GM13977 (cell line): ENCODE measurements around the gene FSTL4.

ENCODE experiments used
- DNase-seq: peaks from one replicate; pipeline ENCODE4 v3.0.0; 2012; ENCODE audit warnings: low spot score
- in situ Hi-C: fragments of 300-500 bp; cut with MboI; formaldehyde crosslinking; loops from one replicate; pipeline ENCODE4 v1.12.0; 2022; ENCODE audit warnings: low sequenced_read_pairs, low pct_unique_long_range_greater_than_20kb, mixed read lengths, inconsistent platforms; ENCODE audit not compliant: unreplicated experiment
- TF ChIP-seq, protein P1 (sequence below): IDR thresholded peaks from 2 replicates; pipeline ENCODE4 v1.5.1; 2012; ENCODE audit warnings: mild to moderate bottlenecking, control low read depth; ENCODE audit not compliant: insufficient read depth; ENCODE audit errors: extremely low read depth, missing control alignments

The FSTL4 gene

DNA sequence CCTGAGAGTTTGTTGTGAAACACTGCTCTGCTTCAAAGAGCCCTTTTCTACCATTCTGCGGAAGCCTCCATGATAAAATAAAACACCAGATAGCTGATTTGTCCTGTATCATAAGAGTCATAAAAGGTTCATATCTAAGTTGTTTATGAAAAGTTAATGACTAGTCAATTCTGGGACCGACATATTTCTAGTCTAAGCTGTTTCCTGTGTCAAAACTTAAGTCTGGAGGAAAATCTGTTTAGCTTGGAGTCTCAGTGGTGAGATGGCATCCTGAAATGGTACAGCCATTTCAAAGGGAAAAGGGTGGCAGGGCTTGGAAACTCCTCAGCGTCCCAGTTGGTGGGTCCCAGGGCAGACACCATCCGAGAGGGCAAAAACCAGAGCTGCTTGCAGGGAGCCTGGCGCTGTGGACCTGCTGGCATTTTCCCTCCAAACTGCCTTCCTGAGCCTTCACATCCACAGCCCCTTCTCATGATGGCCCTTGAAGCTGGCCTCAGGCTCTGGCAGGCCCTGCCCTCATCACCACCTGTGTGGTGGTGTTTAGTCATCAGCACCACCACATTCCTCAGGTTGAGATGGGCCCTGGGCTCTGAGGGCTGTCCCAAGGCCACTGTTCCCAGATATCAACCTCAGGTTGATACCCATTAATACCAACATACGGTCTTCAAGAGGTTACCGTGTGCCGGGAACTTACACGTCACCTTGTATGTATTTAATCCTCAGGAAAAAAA is 376.5 kb downstream of the FSTL4 start:
- no peak for DNase-seq
- in situ Hi-C loops = no loop called here
- TF ChIP-seq, protein P1, sequence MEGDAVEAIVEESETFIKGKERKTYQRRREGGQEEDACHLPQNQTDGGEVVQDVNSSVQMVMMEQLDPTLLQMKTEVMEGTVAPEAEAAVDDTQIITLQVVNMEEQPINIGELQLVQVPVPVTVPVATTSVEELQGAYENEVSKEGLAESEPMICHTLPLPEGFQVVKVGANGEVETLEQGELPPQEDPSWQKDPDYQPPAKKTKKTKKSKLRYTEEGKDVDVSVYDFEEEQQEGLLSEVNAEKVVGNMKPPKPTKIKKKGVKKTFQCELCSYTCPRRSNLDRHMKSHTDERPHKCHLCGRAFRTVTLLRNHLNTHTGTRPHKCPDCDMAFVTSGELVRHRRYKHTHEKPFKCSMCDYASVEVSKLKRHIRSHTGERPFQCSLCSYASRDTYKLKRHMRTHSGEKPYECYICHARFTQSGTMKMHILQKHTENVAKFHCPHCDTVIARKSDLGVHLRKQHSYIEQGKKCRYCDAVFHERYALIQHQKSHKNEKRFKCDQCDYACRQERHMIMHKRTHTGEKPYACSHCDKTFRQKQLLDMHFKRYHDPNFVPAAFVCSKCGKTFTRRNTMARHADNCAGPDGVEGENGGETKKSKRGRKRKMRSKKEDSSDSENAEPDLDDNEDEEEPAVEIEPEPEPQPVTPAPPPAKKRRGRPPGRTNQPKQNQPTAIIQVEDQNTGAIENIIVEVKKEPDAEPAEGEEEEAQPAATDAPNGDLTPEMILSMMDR = no peak

DNA sequence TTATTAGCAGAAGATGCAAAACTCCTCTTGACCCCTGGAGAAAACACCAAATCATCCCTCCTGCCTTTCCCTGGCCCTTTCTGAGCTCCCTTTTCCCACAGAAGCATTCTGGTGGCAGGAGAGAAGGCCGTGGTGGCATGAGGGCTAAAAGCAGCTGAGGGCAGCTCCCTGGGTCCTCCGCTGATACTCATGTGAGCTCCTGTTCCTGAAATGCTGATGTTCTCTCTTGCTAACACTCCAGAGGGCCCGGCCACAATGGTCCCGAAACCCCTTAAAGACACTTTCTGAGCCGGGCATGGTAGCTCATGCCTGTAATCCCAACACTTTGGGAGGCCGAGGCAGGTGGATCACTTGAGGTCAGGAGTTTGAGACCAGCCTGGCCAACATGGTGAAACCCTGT is 377.4 kb downstream of the FSTL4 start:
- no peak for DNase-seq
- TF ChIP-seq, protein P1 = no peak
- in situ Hi-C loops = no loop called here

DNA sequence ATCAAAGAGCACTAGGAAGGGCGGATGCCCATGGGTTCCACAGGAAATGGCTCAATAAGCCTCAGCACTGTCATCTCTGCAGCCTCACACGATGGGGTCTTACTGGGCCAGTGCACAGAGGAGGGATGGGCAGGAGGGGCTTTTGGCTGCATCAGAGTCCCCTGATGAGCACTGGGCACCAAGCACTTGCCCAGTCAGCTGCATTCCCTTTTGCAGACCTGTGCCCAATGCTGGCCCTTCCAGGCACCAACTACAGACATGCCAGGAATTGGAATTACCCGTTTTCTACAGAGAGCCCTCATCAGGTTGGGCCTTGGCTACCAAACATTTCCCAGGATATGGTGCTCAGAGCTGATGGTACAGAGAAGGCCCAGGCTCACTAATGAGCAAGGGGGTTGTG is 378.1 kb downstream of the FSTL4 start:
- TF ChIP-seq, protein P1 = no peak
- DNase-seq = no peak
- in situ Hi-C loops = no loop called here

DNA sequence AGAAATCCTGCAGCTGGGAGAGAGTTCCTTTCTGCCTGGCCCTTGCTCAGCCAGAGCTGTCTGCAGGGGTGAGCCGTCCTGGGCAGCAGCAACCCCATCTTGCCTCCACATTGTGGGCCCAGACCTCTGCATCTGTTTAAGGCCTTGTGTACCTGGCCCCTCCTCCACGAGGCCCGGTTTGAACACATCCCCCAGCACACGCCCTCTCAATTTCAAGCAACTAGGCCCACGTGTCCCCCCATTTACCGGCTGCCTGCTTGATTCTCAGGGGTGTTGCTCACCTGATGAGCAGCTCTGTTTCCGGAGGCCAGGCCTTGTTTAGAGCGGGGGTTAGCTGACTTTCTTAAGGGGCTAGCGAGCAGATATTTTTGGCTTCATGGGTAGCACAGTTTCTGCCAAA is 378.7 kb downstream of the FSTL4 start:
- TF ChIP-seq, protein P1 = no peak
- in situ Hi-C loops = no loop called here
- no peak for DNase-seq

DNA sequence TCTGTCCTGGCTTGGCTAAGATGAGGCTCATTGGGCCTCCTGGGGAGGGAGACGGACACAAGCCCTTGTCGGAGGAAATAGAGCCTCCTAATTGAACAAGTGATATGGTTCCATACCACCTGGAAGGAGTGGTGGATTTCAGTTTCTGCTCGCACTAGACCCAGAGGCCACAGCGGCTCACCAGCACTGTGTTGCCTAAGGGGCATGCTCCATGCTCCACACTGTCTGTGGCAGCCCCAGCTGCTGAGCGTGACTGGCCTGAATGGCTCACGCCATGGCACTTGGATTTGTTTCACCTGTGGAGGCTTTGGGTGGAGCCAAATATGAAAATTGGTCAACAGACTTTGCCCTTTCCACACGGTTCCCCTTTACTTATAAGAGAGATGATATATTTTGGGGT is 379.4 kb downstream of the FSTL4 start:
- in situ Hi-C loops = no loop called here
- no peak for DNase-seq
- TF ChIP-seq, protein P1 = no peak

DNA sequence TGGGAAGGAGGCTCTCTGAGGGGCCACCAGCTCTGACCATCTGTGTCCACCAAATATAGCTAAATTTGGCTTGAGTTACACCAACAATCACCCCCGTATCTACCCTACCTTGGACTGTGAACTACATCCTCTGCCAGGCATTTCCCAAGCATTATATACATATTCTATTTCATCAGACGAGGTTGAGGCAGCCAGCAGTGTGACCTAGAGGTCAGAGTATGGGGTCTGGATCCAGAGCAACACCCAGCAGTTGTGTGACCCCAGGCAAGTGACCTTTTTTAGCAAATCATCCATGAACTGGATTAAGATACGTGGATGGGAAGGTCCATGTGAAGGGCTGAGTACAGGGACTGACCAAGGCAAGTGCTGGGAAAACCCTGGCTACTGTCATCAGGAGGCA is 379.9 kb downstream of the FSTL4 start:
- in situ Hi-C loops = no loop called here
- DNase-seq = no peak
- TF ChIP-seq, protein P1 = no peak
